Measurements from ENCODE around the gene SNX32. TPM values are rescaled to one million over a fixed set of nuclear protein-coding genes. Genes with fewer than 3 reads are reported as not detected.
A peak's percentile ranks its signal among the peaks of the same experiment; 100 is the strongest.
"Not testable (repeated sequence)": the region's sequence is repeated elsewhere in the genome, so short reads cannot be mapped to it uniquely, and the experiment has no call there.

SNX32 gene
- polyA plus RNA-seq, 3 donors: 1.4 to 3.7 (median 2.2) TPM

DNA sequence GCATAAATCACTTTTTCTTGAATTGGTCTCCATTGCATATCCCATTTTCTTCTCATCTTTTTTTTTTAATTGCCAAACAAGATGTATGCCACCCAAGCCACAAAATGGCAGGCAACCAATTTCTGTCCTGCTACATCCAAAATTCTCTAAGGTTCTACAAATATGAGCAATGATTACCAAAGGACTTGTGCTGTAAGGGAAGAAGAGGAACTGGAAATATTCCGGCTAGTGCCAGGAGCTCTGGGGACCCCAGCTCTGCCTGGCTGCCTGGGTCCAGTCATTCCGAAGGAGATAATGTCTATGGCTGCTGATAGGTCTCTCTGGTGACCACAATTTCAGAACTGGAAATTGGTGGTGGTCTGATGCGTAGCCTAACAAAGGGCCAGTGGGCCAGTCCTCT, 17.1 kb upstream of the SNX32 start:
- no peak for DNase-seq (ENCODE audit: extremely low read depth in 1 of 11, low read depth in 9 of 11, low spot score in 4 of 11)

DNA sequence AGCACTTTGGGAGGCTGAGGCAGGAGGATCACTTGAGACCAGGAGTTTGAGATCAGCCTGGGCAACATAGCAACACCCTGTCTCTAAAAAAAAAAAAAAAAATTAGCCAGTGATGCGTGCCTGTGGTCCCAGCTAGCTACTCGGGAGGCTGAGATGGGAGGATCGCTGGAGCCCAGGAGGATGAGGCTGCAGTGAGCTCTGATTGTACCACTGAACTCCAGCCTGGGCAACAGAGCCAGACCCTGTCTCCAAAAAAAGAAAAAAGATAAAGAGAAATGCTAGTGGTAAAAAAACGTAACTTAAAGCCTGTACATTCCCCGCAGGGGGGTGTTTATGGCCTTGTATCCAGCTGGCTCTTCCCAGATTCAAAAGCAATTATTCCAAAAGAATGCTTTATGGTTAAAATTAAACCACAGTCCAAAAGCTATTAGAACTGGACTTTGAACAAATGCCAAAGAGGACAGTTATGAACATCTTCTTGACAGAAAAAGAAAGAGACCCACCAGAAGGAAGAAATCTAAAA, 16.4 kb upstream of the SNX32 start:
- peak in 3 of 11 donors; percentile 39 to 57 (median 47) for DNase-seq (ENCODE audit: extremely low read depth in 1 of 11, low read depth in 9 of 11, low spot score in 4 of 11)

DNA sequence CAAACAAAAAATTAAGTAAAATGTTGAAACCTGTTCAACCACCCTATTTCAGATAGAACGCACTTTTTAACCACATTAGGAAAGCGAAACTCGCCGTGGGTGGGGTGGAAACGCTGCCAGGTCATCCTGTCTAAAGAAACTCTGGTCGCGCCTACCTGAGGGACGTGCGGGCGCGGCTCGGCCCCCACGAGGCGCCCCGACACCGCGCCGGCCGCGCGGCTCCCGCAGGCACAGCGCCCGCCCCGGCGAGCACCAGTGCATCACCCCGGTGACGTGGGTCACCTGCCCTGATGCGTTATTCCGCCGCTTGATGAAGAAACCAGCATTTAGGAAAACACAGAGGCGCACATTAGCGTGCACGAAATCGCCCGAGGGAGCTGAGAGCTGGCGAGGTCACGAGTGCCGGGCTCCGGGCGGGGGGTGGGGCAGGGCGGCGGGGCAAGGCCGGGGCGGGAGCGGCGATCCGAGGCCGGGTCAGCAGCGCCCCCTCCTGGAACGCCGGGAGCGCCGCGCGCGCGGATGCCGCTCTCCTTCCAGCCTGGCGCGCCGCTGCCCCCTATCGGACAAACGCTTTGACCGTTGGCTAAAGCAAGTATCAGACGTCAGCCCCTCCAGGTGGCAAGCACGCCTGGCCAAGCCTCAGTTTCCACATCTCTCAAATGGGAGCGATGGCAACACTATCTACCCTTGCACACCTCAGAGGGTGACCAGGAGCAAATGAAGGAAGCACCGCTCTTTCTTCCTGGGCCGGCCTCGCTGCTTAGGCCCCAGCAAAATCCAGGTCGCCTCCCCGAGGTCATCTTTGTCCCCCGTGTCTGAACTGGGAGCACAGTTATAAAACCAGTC, 15.7 kb upstream of the SNX32 start:
- DNase-seq (ENCODE audit: extremely low read depth in 1 of 11, low read depth in 9 of 11, low spot score in 4 of 11): peak; percentile 64 to 89 (median 82)

DNA sequence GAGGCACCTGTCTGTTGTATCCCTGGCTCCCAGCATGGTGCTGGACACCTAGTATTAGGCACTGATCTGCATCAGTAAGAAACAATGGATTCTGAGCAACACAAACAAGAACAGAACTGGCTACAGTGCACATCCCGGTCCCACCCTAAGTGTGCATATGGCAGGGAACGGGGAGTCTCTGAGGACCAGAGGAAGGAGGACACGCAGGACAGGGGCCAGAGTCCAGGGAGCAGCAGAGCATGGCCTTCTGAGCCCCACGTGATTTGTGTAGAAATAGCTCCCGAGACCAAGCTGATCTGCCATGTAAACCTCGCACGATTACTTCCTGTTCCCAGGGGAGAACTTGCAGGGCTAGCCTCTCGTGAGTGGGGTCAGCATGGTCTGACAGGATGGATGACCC, 12.7 kb upstream of the SNX32 start:
- DNase-seq (ENCODE audit: extremely low read depth in 1 of 11, low read depth in 9 of 11, low spot score in 4 of 11): peak in 2 of 11 donors; percentile 12 to 32

- no peak for DNase-seq (ENCODE audit: extremely low read depth in 1 of 11, low read depth in 9 of 11, low spot score in 4 of 11)
Measured at GRCh38 chr11:65822776-65823528, 10.8 kb upstream of the SNX32 start.

GRCh38 chr11:65826984-65827735, 6.6 kb upstream of the SNX32 start:
- DNase-seq (ENCODE audit: extremely low read depth in 1 of 11, low read depth in 9 of 11, low spot score in 4 of 11): no peak

DNA sequence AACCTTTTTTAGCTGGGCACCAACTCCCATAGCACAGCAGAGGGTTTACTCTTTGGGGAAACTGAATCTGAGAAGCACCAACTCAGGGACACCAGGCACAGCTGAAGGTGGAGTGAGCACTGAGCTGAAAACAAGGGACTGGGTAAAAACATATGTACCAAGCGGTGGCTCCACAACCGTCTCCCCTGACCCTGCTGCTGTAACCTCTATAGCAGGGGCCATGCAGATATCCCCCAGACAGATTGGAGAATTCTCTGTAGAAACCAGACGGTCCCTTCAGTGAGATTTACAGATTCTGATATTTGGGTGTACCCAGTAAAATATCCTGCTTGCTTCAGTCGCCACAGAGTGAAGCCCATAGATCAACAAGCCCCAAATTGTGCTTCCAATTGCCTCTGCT, 4.3 kb upstream of the SNX32 start:
- no peak for DNase-seq (ENCODE audit: extremely low read depth in 1 of 11, low read depth in 9 of 11, low spot score in 4 of 11)

DNA sequence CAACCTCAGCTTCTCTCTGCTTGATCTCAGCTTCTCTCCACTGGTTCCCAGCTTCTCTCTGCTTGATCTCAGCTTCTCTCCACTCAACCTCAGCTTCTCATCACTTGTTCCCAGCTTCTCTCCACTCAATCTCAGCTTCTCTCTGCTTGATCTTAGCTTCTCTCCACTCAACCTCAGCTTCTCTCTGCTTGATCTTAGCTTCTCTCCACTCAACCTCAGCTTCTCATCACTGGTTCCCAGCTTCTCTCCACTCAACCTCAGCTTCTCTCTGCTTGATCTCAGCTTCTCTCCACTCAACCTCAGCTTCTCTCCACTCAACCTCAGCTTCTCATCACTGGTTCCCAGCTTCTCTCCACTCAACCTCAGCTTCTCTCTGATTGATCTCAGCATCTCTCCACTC, 1.5 kb upstream of the SNX32 start:
- DNase-seq (ENCODE audit: extremely low read depth in 1 of 11, low read depth in 9 of 11, low spot score in 4 of 11): not testable (repeated sequence)

- DNase-seq (ENCODE audit: extremely low read depth in 1 of 11, low read depth in 9 of 11, low spot score in 4 of 11): no peak
Measured at GRCh38 chr11:65834202-65834601, 439 bp downstream of the SNX32 start.

- DNase-seq (ENCODE audit: extremely low read depth in 1 of 11, low read depth in 9 of 11, low spot score in 4 of 11): no peak
Measured at GRCh38 chr11:65842144-65842543, 8.4 kb downstream of the SNX32 start.

GRCh38 chr11:65843811-65844210, 10.0 kb downstream of the SNX32 start:
- DNase-seq (ENCODE audit: extremely low read depth in 1 of 11, low read depth in 9 of 11, low spot score in 4 of 11): no peak

DNA sequence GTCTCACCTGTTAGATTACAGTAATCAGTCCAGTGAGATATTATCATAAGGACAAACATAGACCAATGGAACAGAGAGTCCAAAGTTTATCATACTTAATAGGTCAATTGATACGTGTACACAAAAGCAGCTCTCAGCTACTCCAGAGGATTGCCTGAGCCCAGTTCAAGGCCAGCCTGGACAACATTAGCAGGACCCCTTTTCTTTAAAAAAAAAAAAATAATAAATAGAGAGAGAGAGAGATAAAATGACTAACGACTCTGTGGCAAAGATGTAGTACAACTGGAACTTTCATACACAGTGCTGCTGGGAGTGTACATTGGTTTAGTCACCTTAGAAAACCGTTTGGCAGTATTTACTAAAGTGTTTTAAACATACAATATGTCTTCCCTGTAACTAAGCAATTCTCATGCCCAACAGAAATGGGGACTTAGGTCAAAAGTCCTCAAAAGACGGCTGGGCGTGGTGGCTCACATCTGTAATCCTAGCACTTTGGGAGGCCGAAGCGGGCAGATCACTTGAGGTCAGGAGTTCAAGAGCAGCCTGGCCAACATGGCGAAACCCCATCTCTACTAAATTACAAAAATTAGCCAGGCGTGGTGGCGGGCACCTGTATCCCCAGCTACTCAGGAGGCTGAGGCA, 10.6 kb downstream of the SNX32 start:
- no peak for DNase-seq (ENCODE audit: extremely low read depth in 1 of 11, low read depth in 9 of 11, low spot score in 4 of 11)

GRCh38 chr11:65847746-65848145, 14.0 kb downstream of the SNX32 start:
- no peak for DNase-seq (ENCODE audit: extremely low read depth in 1 of 11, low read depth in 9 of 11, low spot score in 4 of 11)

- not testable (repeated sequence) for DNase-seq (ENCODE audit: extremely low read depth in 1 of 11, low read depth in 9 of 11, low spot score in 4 of 11)
Measured at GRCh38 chr11:65848693-65849092, 14.9 kb downstream of the SNX32 start.

GRCh38 chr11:65849366-65849765, 15.6 kb downstream of the SNX32 start:
- DNase-seq (ENCODE audit: extremely low read depth in 1 of 11, low read depth in 9 of 11, low spot score in 4 of 11): no peak

GRCh38 chr11:65849771-65850216, 16.0 kb downstream of the SNX32 start:
- DNase-seq (ENCODE audit: extremely low read depth in 1 of 11, low read depth in 9 of 11, low spot score in 4 of 11): no peak

DNA sequence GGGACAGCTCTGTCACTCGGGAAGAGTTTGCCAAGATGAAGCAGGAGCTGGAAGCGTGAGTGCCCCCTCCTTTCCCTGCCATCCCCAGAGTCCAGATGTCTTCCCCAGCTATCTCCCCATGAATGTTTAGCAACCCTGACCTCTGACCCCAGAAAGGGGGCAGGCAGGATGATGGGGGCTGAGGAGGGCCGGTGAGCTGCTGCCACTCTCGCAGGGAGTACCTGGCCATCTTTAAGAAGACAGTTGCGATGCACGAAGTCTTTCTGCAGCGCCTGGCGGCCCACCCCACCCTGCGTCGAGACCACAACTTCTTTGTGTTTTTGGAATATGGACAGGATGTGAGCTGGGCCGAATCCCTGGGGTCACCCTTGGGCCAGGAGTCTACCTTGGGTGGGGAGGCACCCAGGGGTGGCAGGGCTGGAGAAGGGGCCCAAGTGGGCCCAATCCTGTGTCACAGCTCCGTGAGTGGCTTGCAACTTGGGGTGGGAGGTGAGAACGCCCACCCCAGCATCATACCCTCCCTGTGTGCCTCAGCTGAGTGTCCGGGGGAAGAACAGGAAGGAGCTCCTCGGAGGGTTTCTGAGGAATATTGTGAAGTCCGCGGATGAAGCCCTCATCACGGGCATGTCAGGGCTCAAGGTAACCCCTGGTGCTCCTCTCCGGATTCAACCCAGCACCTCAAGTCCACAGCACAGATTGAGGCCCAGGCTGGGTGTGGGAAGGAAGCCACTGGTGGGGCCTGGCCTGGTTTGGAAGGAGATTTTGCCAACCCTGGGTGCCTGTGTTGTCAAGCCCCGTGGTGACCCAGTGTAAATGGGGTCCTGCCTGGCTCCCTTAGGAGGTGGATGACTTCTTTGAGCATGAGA, 16.7 kb downstream of the SNX32 start:
- DNase-seq (ENCODE audit: extremely low read depth in 1 of 11, low read depth in 9 of 11, low spot score in 4 of 11): no peak

- DNase-seq (ENCODE audit: extremely low read depth in 1 of 11, low read depth in 9 of 11, low spot score in 4 of 11): no peak
Measured at GRCh38 chr11:65851083-65851579, 17.4 kb downstream of the SNX32 start.
